ENCODE data around the gene PPL. TPM values are rescaled to one million over a fixed set of nuclear protein-coding genes. Genes with fewer than 3 reads are reported as not detected.
A peak's percentile ranks its signal among the peaks of the same experiment; 100 is the strongest.

PPL gene
- total and polyA plus RNA-seq, 2 of the 8 experiments (the other 6 are each of a cell fraction or from before 2014, with no cell fraction given): 11.3 to 29.5 TPM

DNA sequence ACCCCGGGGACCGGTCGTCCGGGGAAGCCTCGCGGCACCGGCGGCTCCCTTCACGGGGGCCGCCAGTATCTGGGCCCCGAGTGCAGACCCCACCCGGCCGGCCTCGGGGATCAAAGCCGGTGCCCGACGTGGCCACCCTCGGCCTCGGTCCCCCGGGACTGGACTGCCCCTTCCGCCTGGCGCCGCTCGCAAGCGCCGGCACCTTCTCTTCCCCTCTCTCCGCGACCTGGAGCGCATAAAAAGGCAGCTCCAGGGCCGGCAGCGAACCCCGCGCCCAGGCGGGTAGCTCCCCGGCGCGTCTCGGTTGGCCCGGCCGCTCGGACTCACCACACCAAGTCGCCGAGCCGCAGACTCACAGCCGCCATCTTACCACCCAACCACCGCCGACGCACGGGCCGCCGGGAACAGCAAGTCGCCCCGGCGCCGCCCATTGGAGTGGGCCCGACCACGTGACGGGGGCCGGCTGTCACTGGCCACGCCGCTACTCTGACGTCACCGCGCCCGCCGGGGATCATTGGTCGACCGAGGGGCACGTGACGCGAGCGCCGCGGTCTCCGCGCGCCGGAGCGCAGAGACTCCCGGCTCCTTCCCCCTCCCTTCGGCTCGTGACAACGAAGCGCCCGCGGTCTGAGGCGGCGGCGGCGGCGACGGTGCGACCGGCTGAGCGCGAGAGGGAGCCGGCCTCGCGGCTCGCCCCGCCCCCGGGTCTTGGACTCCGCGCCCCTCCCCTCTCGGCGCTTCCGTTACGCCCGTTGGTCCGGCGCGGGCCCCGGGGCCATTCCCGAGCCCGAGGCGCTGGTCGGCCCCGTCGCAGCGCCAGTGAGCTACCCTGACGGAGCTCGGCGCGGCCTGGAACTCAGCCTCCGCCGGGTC lies 89.8 kb downstream of the PPL start, which contains the start of the genes GLYR1 and UBN1:
Gene GLYR1 (minus strand): TSS at position 388 of the 873 bp plus-strand sequence. CDS start 23 bp downstream, at position 365.
Gene UBN1 (plus strand): TSS at position 581 of the 873 bp plus-strand sequence. CDS start 5,437 bp downstream, outside the sequence.
- no peak within 1 kb of the TSS for H3K14ac ChIP-seq (ENCODE audit: insufficient read length)
- no peak within 1 kb of the TSS for H3K23ac ChIP-seq (ENCODE audit: insufficient read length)
- WGBS, 2 experiments (ENCODE audit: extremely low coverage in 1 of 2, insufficient coverage in 1 of 2, insufficient read length in 1 of 2, insufficient replicate concordance in 2 of 2, low coverage in 1 of 2, low lambda C conversion rate in 2 of 2, missing lambda C conversion rate in 1 of 2): 2% methylated on average over 78 of the region's 126 CpGs; no CpG with 5 or more reads in 1 of the 2 experiments
- DNase-seq (ENCODE audit: low read depth in 1 of 2, low spot score in 2 of 2) (peak; percentile 85 to 100), FAIRE-seq (no peak)
- peaks cover 10% of the 10 kb centered on the region for H3K79me1 ChIP-seq (ENCODE audit: low read depth, low read length)
- H3K4me3 ChIP-seq (ENCODE audit: extremely low read depth in 1 of 4, insufficient read depth in 2 of 4, low read depth in 3 of 4, low read length in 4 of 4): peak within 1 kb of the TSS; percentile 88 to 95 (median 90)
- H4K5ac ChIP-seq (ENCODE audit: insufficient read length, low read depth, low read length): peak within 1 kb of the TSS; percentile 88
- POLR2A ChIA-PET (ENCODE audit: partially characterized antibody): interaction anchor here (0.7 to 2.4 kb wide), 12 partner anchors 9 to 170 kb away, joined by 3 to 12 read pairs (median 4); partner anchors contain the start of genes ANKS3, DNAAF8, NUDT16L1 and PPL
- no peaks in the 10 kb centered on the region for H3K27me3 ChIP-seq (replicated peaks in 1 of 4; ENCODE audit: control insufficient read depth in 3 of 4, extremely low read depth in 1 of 4, insufficient read depth in 3 of 4, low read length in 3 of 4)
- H3K56ac ChIP-seq (replicated peaks; ENCODE audit: insufficient read length, low read depth, low read length): peak within 1 kb of the TSS; percentile 64
- peak within 1 kb of the TSS; percentile 87 for H3K27ac ChIP-seq (ENCODE audit: low read depth, low read length)
- H2BK20ac ChIP-seq (ENCODE audit: low read length): no peak within 1 kb of the TSS
- no peak within 1 kb of the TSS for H3K4ac ChIP-seq (replicated peaks; ENCODE audit: insufficient read length, low read depth, low read length)
- H3K9me3 ChIP-seq (ENCODE audit: insufficient read depth in 2 of 2, low read depth in 1 of 2, low read length in 1 of 2): no peaks in the 10 kb centered on the region
- no peak within 1 kb of the TSS for H2AFZ ChIP-seq (ENCODE audit: low read length)
- no peak within 1 kb of the TSS for H2BK15ac ChIP-seq (ENCODE audit: low read length)
- H3K36me3 ChIP-seq (ENCODE audit: control insufficient read depth in 2 of 4, insufficient read depth in 4 of 4, low read length in 3 of 4): peaks cover 8 to 32% (median 22%) of the 10 kb centered on the region in 4 experiments; a peak in 7 of 8 replicates
- H4K91ac ChIP-seq (replicated peaks; ENCODE audit: insufficient read length, low read length): no peak within 1 kb of the TSS
- peak within 1 kb of the TSS; percentile 98 for H4K8ac ChIP-seq (ENCODE audit: extremely low read depth, insufficient read depth, low read length)
- H2BK5ac ChIP-seq (ENCODE audit: low read depth, low read length): peak within 1 kb of the TSS; percentile 66; the same call in 1 of the 2 replicates
- H3K18ac ChIP-seq (ENCODE audit: extremely low read depth, low read length): no peak within 1 kb of the TSS
- peaks cover 20 to 67% of the 10 kb centered on the region in 2 experiments for H3K79me2 ChIP-seq (ENCODE audit: control insufficient read depth in 1 of 2, insufficient read depth in 2 of 2, low read length in 2 of 2)
- H2BK120ac ChIP-seq (replicated peaks; ENCODE audit: low read depth, low read length): no peak within 1 kb of the TSS
- no peak within 1 kb of the TSS for H2BK12ac ChIP-seq (ENCODE audit: low read depth, low read length)
- H3K23me2 ChIP-seq (ENCODE audit: low read depth, low read length): peaks cover 9% of the 10 kb centered on the region
- peak within 1 kb of the TSS; percentile 89 to 94 (median 91) for H3K9ac ChIP-seq (replicated peaks in 1 of 4; ENCODE audit: extremely low read depth in 1 of 4, low read depth in 3 of 4, low read length in 3 of 4)
- peaks cover 15 to 23% of the 10 kb centered on the region in 2 experiments for H4K20me1 ChIP-seq (replicated peaks in 1 of 2; ENCODE audit: control insufficient read depth in 1 of 2, insufficient read depth in 2 of 2, low read length in 2 of 2)
- H3K4me2 ChIP-seq (ENCODE audit: insufficient read depth in 1 of 2, low read depth in 2 of 2, low read length in 2 of 2): peak within 1 kb of the TSS; percentile 95 to 96
- H3K4me1 ChIP-seq (replicated peaks in 1 of 4; ENCODE audit: control insufficient read depth in 3 of 4, insufficient read depth in 4 of 4, low read length in 3 of 4): peaks cover 3 to 11% (median 5%) of the 10 kb centered on the region in 4 experiments; a peak in 6 of 7 replicates
- H2AK5ac ChIP-seq (ENCODE audit: low read depth, low read length): no peak within 1 kb of the TSS
- CTCF ChIA-PET (ENCODE audit: partially characterized antibody): interaction anchor here (1.0 kb wide), 1 partner anchor 10 kb away, joined by 3 read pairs; no protein-coding TSS in a partner anchor
- peak; percentile 96; the same call in 1 of the 2 replicates for TF ChIP-seq RBBP5 (IDR thresholded peaks at IDR 0.05; ENCODE audit: borderline replicate concordance, low read depth, low read length)
- peak; percentile 5 for TF ChIP-seq KDM4A (IDR thresholded peaks at IDR 0.05; ENCODE audit: low read depth, low read length, severe bottlenecking)
- peak; percentile 68 for TF ChIP-seq CHD2 (IDR thresholded peaks at IDR 0.05; ENCODE audit: low read length)
- TF ChIP-seq, protein P1, sequence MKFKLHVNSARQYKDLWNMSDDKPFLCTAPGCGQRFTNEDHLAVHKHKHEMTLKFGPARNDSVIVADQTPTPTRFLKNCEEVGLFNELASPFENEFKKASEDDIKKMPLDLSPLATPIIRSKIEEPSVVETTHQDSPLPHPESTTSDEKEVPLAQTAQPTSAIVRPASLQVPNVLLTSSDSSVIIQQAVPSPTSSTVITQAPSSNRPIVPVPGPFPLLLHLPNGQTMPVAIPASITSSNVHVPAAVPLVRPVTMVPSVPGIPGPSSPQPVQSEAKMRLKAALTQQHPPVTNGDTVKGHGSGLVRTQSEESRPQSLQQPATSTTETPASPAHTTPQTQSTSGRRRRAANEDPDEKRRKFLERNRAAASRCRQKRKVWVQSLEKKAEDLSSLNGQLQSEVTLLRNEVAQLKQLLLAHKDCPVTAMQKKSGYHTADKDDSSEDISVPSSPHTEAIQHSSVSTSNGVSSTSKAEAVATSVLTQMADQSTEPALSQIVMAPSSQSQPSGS (IDR thresholded peaks at IDR 0.05; ENCODE audit: low read length): no peak
- no peak for TF ChIP-seq SP4 (IDR thresholded peaks at IDR 0.05; ENCODE audit: low read length)
- TF ChIP-seq, protein P2, sequence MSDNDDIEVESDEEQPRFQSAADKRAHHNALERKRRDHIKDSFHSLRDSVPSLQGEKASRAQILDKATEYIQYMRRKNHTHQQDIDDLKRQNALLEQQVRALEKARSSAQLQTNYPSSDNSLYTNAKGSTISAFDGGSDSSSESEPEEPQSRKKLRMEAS (IDR thresholded peaks at IDR 0.05): peak; percentile 89
- TF ChIP-seq, protein P3, sequence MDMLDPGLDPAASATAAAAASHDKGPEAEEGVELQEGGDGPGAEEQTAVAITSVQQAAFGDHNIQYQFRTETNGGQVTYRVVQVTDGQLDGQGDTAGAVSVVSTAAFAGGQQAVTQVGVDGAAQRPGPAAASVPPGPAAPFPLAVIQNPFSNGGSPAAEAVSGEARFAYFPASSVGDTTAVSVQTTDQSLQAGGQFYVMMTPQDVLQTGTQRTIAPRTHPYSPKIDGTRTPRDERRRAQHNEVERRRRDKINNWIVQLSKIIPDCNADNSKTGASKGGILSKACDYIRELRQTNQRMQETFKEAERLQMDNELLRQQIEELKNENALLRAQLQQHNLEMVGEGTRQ (IDR thresholded peaks at IDR 0.05; ENCODE audit: low read length): peak; percentile 99

Data from H1 (cell line).